ENCODE results near the gene ABHD17A. TPM values are rescaled to one million over a fixed set of nuclear protein-coding genes. Genes with fewer than 3 reads are reported as not detected.

The ABHD17A gene
- total RNA-seq, 3 donors from 2014 or later, result 62.4 to 81.3 (median 76.0) TPM

DNA sequence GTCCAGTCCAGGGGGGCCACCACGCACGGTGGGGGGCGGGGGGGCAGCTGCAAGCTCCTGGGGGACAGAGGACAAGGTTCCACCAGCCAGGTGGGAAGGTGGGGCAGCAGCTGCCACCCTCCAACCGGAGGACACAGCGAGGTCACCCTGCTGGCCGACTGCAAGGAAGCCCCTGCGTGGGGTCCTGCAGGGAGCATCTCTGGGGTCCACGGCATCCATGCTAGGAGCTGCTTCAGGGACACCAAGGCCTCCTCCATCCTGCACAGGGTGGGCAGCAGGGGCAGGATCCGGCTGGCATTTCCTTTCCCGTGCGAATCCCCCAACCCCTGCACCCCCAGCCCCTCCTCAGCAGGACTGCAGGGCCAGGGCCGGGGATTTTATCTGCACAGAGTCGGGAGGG, 13.7 kb downstream of the ABHD17A start:
- H3K27ac ChIP-seq, result peak overlapping the region in 1 of 2 donors; percentile 95
- no peaks in the 10 kb centered on the region for H3K9me3 ChIP-seq
- TF ChIP-seq, protein P1, sequence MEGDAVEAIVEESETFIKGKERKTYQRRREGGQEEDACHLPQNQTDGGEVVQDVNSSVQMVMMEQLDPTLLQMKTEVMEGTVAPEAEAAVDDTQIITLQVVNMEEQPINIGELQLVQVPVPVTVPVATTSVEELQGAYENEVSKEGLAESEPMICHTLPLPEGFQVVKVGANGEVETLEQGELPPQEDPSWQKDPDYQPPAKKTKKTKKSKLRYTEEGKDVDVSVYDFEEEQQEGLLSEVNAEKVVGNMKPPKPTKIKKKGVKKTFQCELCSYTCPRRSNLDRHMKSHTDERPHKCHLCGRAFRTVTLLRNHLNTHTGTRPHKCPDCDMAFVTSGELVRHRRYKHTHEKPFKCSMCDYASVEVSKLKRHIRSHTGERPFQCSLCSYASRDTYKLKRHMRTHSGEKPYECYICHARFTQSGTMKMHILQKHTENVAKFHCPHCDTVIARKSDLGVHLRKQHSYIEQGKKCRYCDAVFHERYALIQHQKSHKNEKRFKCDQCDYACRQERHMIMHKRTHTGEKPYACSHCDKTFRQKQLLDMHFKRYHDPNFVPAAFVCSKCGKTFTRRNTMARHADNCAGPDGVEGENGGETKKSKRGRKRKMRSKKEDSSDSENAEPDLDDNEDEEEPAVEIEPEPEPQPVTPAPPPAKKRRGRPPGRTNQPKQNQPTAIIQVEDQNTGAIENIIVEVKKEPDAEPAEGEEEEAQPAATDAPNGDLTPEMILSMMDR (IDR thresholded peaks at IDR 0.05), result no peak
- no peak for TF ChIP-seq POLR2A (IDR thresholded peaks at IDR 0.05)
- no peak for TF ChIP-seq POLR2AphosphoS5 (IDR thresholded peaks at IDR 0.05)
- intact Hi-C loops (cut with DNase I; ENCODE audit: low total_unique reads), result no loop called here
- DNase-seq (ENCODE audit: low spot score in 2 of 2), result no peak
- H3K27me3 ChIP-seq, result no peaks in the 10 kb centered on the region
- no peaks in the 10 kb centered on the region for H3K36me3 ChIP-seq
- H3K4me1 ChIP-seq, result peaks cover 19 to 26% of the 10 kb centered on the region in 2 donors
- no peak overlapping the region for H3K4me3 ChIP-seq

DNA sequence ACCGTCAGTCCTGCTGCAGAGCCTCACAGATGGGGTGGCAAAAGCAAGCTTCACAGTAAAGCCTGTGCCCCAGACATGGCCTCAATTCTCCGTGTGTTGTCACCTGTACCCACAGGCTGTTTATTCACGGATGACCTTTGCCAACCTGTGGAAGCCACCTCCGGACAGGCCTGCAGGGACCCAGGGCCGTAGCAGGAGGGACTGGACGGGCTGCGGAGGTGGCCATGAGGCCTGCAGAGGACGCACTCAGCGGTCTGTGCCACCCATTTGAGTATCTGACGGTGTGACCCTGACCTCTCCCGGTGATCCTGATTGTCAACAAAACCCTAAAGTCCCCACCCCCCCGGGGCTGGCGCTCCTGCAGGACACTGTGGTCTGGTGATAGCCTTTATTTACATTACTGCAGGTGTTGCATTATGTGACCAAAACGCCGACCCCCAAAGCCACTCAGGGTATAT, 14.1 kb downstream of the ABHD17A start:
- no peak for TF ChIP-seq POLR2AphosphoS5 (IDR thresholded peaks at IDR 0.05)
- intact Hi-C loops (cut with DNase I; ENCODE audit: low total_unique reads), result no loop called here
- DNase-seq (ENCODE audit: low spot score in 2 of 2), result no peak
- Histone ChIP-seq H3K27ac (no peak overlapping the region), H3K9me3 (no peaks in the 10 kb centered on the region), H3K4me3 (no peak overlapping the region), H3K36me3 (no peaks in the 10 kb centered on the region), H3K4me1 (peaks cover 15 to 21% of the 10 kb centered on the region in 2 donors), H3K27me3 (no peaks in the 10 kb centered on the region)

DNA sequence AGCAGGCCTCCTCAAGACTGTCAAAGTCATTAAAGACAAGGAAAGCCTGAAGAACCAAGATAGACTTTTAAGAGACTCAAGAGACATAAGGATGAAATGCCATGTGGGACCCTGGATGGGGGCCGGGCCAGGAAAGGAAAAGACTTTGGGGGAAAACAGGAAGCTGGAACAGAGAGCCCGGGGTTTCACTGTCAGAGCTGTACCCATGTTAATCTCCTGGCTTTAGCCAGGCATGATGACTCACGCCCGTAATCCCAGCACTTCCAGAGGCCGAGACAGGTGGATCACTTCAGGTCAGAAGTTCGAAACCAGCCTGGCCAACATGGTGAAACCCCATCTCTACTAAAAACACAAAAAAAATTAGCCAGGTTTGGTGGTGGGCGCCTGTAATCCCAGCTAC, 16.3 kb downstream of the ABHD17A start:
- TF ChIP-seq POLR2A (IDR thresholded peaks at IDR 0.05) (no peak), POLR2AphosphoS5 (IDR thresholded peaks at IDR 0.05) (no peak)
- TF ChIP-seq, protein P1 (IDR thresholded peaks at IDR 0.05), result no peak
- peaks cover 15 to 20% of the 10 kb centered on the region in 2 donors for H3K4me1 ChIP-seq
- no peak overlapping the region for H3K4me3 ChIP-seq
- H3K27me3 ChIP-seq, result no peaks in the 10 kb centered on the region
- no peaks in the 10 kb centered on the region for H3K9me3 ChIP-seq
- intact Hi-C loops (cut with DNase I; ENCODE audit: low total_unique reads), result no loop called here
- no peak for DNase-seq (ENCODE audit: low spot score in 2 of 2)
- no peaks in the 10 kb centered on the region for H3K36me3 ChIP-seq
- H3K27ac ChIP-seq, result no peak overlapping the region

DNA sequence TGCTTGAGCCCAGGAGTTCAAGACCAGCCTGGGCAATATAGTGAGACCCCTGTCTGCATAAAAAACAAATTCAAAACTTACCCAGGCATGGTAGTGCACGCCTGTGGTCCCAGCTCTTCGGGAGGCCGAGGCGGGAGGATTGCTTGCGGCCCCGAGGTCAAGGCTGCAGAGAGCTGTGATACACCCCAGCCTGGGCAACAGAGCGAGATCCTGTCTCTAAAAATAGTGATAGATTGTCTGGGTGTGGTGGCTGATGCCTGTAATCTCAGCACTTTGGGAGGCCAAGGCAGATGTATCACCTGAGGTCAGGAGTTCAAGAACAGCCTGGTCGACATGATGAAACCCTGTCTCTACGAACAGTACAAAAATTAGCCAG, 18.0 kb downstream of the ABHD17A start:
- TF ChIP-seq, protein P1 (IDR thresholded peaks at IDR 0.05), result no peak
- TF ChIP-seq POLR2A (IDR thresholded peaks at IDR 0.05) (no peak), POLR2AphosphoS5 (IDR thresholded peaks at IDR 0.05) (no peak)

DNA sequence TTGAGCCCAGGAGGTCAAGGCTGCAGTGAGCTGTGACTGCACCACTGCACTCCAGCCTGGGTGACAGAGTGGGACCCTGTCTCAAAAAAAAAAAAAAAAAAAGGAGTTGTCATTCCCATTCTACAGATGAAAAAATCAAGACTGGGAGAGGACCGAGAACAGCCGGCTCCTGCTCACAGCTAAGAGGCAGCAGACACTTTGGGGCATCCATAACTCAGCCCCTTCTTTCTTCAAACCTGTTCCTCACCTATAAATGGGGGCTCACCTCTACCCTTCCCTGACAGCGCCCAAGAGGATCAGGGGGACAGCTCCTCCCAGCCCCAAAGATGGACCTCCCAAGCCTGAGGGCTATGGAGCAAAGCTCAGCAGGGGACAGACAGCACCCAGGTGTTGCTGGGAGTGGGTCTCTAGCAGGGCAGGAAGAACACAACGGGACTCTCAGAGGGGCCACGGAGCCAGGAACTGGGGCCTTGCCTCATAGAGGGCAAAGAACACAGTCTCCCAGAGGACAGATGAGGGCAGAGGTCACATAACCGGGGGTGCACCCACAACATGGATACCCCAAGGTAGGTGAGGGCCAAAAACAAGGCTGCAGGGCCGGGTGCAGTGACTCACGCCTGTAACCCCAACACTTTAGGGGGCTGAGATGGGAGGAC, 18.5 kb downstream of the ABHD17A start:
- H3K9me3 ChIP-seq, result no peaks in the 10 kb centered on the region
- H3K27me3 ChIP-seq, result no peaks in the 10 kb centered on the region
- peaks cover 0 to 6% of the 10 kb centered on the region in 2 donors for H3K4me1 ChIP-seq
- no peak overlapping the region for H3K4me3 ChIP-seq
- H3K27ac ChIP-seq, result no peak overlapping the region
- no peaks in the 10 kb centered on the region for H3K36me3 ChIP-seq
- TF ChIP-seq, protein P1 (IDR thresholded peaks at IDR 0.05), result no peak
- TF ChIP-seq POLR2AphosphoS5 (IDR thresholded peaks at IDR 0.05), result no peak
- no peak for TF ChIP-seq POLR2A (IDR thresholded peaks at IDR 0.05)
- no peak for DNase-seq (ENCODE audit: low spot score in 2 of 2)
- intact Hi-C loops (cut with DNase I; ENCODE audit: low total_unique reads), result no loop called here

More for the DNA sequence above, 18.0 kb downstream of the ABHD17A start:
- intact Hi-C loops (cut with DNase I; ENCODE audit: low total_unique reads), result no loop called here
- Histone ChIP-seq H3K4me3 (no peak overlapping the region), H3K27ac (no peak overlapping the region), H3K9me3 (no peaks in the 10 kb centered on the region), H3K4me1 (peaks cover under 1 to 5% of the 10 kb centered on the region in 2 donors), H3K36me3 (no peaks in the 10 kb centered on the region), H3K27me3 (no peaks in the 10 kb centered on the region)
- DNase-seq (ENCODE audit: low spot score in 2 of 2), result no peak
